HG03039 (cell line): ENCODE data around the gene ASTN2.

Experiments
- ATAC-seq: cut with Tn5 transposase; IDR thresholded peaks from one replicate; pipeline ENCODE4 v1.9.1; 2021; ENCODE audit warnings: mild to moderate bottlenecking, moderate library complexity; ENCODE audit not compliant: unreplicated experiment

Gene ASTN2

DNA sequence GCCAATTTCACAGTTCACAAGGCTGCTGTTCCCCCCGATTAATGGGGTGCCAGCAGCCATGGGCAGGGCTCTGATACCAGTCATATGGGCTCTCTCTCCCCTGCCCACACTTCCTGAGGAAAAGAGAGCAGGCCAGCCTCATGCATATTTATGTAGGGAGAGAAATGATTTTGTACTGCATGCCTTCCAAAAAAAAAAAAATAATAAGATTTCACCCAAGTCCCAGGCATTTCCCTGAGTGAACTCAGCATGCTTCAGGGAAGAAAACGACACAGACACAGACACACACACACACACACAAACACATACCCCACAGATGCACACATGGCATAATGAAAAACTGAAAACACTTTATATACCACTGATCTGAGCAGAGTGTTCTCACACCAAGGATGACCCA, 232.8 kb downstream of the ASTN2 start:
- ATAC-seq = no peak

DNA sequence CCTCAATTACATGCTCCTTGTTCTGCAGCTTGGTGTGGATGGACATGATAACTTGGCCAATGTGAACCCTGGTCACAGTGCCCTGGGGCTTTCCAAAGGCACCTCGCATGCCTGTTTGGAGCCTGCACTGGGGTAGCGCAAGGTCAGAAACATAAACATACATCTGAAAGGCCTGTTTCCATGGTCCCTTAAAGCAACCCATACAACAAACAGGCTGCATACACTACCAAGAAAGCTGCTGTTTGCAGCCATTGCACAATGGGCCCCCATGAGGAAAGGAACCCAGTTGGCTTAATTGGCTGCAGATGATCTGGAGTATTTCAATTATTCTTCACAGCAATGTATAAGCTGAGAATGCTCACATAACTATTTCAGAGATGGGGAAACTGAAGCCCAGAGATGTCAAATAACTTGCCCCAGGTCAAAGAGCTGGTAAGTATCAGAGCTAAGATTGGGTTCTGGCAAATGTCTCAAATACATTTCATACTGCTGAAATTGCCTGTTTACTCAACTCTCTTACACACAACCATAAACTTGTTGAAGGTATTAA, 233.9 kb downstream of the ASTN2 start:
- ATAC-seq = no peak

- no peak for ATAC-seq
These were observed 236.1 kb downstream of the ASTN2 start for GRCh38 chr9:117178596-117179375.

DNA sequence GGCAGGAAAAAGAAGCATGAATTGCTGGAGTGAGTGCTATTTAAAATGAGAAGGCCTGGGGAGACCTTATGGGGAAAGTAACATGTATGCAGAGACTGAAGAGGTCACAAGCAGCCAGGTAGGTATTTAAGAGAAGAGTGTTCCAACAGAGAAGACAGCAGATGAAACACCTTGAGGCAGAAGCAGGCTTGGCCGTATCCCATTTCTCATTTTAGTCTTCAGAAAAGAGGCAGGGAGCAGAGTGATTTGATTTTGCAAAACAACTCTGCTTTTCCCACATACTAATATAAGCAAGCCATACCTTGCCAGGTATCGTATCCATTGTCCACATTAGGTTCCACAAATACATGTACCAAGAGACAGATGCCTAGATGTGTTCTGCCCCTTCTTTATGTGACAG, 244.3 kb downstream of the ASTN2 start:
- ATAC-seq = no peak

GRCh38 chr9:117169089-117169621, 245.7 kb downstream of the ASTN2 start:
- no peak for ATAC-seq

DNA sequence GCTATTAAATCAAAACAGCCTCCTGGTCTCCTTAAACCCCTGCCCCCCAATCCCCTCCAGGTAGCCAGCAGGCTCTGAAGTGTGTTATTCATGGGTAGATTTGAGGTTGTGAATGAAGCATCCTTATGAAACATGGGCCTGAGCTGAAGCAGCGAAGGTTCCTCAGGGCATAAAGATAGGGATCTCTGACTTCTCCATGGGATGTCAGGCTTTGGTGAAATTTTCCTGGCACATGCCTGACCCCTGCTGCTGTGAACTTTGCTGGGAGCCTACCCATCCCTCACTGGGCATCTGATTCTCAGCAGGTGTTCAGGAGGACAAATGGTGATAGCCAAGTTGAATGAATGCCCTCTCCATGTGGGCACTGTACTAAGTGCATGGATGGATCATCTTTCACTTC, 250.3 kb downstream of the ASTN2 start:
- ATAC-seq = no peak

DNA sequence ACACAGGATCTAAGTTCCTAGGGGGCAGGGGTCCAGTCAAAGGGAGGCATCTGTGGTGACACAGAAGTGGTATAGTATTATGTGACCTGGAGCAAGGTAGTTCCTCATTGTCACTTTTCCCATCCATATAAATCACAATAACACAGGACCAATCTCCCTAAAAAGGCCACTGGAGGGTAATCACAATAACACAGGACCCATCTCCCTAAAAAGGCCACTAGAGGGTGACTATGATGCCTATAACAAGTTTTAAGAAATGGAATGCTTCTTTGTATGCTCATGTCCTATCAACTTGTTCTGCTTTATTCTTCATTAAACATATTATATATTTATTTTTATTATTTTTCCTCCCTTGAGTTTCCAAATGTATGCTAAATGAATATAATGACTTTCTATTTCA, 254.6 kb downstream of the ASTN2 start:
- ATAC-seq = no peak

GRCh38 chr9:117156771-117157535, 257.9 kb downstream of the ASTN2 start:
- ATAC-seq = no peak

DNA sequence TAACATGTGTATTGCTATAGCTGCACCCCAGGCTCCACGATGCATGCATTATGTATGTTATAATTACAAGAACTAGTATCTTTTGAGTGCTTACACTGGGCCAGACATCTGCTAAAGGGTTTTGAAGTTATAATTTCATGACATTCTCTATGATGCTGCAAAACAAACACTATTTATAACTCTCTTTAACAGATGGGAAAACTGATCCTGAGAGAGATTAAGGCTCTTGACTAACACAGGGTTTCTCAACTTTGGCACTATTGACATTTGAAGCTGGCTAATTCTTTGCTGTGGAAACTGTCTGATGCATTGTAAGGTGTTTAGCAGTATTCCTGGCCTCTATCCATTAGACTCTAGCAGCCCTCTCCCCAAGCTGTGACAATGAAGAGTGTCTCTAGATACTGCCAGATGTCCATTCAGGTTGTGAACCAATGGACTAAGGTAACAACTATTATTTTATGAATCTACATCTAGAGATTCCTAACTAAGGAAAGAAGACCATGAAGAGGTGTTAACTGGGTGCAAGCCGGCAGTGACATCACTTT, 258.6 kb downstream of the ASTN2 start:
- no peak for ATAC-seq

DNA sequence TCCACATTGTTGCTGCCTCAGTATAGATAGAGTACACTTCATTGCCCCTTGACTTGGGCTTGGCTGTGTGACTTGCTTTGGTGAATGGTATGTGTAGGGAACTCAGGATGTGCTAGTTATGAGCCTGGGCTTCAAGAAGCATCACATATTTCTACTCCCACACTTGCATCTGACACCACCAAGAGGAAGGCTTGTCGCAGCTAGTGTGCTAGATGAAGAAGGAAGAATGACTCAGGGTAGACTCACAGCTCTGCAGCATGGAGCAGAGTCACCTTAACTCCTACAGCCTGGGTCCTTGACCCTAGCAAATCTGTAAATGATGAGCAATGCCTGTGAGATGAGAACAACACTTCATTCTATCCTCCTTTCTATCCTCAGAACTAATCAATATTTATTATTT, 261.8 kb downstream of the ASTN2 start:
- ATAC-seq = no peak

- no peak for ATAC-seq
These were observed 263.1 kb downstream of the ASTN2 start for GRCh38 chr9:117151716-117152115.

DNA sequence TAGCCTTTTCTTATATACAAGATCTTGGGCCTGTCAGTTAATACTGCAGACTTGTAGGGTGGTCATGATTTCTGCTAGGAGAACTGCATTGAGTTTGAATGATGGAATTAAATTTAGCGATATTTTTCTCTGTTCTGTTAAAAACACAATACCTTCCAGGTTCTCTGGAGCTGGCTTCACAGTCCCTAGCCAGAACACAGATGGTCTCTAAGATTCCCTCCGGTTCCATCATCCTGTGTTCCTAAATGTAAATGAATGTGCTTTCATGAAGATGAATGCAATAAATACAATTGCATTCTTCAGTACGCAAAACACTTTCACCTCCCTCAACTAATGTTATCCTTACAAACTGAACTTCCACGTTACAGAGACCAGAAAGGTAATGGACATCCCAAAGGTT, 264.9 kb downstream of the ASTN2 start:
- ATAC-seq = no peak

GRCh38 chr9:117145811-117146490, 268.9 kb downstream of the ASTN2 start:
- no peak for ATAC-seq

DNA sequence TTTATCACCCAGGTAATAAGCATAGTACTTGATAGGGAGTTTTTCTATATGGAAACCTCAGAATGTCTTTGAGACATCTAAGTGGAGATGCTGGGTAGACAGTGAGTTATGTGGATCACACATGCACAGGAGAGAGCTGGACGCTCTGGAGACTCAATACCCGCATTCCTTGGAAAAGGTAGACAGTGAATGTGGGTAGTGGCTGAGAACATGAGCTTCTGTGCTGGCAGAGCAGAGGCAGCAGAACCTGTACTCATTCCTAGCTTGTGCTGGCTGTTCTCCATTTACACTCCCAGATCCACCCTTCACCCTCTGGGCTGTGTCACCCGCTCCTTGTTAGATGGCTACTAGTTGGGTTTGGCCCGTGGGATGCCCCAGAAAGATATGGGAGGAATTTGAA, 269.8 kb downstream of the ASTN2 start:
- no peak for ATAC-seq

- no peak for ATAC-seq
These were observed 276.6 kb downstream of the ASTN2 start for GRCh38 chr9:117138231-117138630.

- no peak for ATAC-seq
These were observed 278.4 kb downstream of the ASTN2 start for GRCh38 chr9:117136461-117136860.

- no peak for ATAC-seq
These were observed 279.3 kb downstream of the ASTN2 start for GRCh38 chr9:117135501-117136098.

GRCh38 chr9:117134826-117135500, 279.9 kb downstream of the ASTN2 start:
- ATAC-seq = no peak

DNA sequence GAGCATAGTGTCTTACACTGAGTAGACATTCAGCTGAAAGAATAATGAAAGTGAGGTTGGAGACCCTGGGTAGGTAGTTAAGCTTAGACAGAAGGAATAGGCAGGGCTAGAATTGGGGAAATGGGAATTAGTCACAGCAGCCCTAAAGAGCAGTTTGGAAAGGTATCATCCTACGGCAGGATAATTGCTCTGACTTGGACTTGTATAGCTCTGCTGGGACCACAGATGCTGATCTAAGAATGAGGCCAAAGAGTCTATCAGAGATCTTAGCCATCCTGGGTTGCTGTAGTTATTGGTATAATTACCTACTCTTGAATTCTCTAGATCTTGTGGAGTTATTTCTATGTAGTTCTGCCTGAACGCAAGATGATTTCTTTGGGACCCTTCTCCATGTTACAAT, 288.0 kb downstream of the ASTN2 start:
- ATAC-seq = no peak

- ATAC-seq = no peak
These were observed 289.3 kb downstream of the ASTN2 start for GRCh38 chr9:117125531-117125930.
